Sigmoid colon (tissue), 7 donors: Measurements from ENCODE around the gene KRT20. TPM values are rescaled to one million over a fixed set of nuclear protein-coding genes. Genes with fewer than 3 reads are reported as not detected.
"Not testable (repeated sequence)": the region's sequence is repeated elsewhere in the genome, so short reads cannot be mapped to it uniquely, and the experiment has no call there.

ENCODE experiments used
- DNase-seq: peaks from one replicate; pipeline ENCODE4 v3.0.0-alpha.2; 2019
- H3K27ac ChIP-seq, 4 donors: fragments of 200-600 bp; sonication (generic); one replicate each; pipeline ENCODE4 v1.5.1; 2016 to 2019; ENCODE audit warnings: mild to moderate bottlenecking in 1 of 4
- H3K27me3 ChIP-seq, 3 donors: fragments of 200-600 bp; sonication (generic); one replicate each; pipeline ENCODE4 v1.5.1; 2019; ENCODE audit warnings: mild to moderate bottlenecking in 1 of 3
- H3K36me3 ChIP-seq, 4 donors: fragments of 200-600 bp; sonication (generic); one replicate each; pipeline ENCODE4 v1.5.1; 2016 to 2019
- H3K4me1 ChIP-seq, 4 donors: fragments of 200-600 bp; sonication (generic); one replicate each; pipeline ENCODE4 v1.5.1; 2017 to 2019
- H3K4me3 ChIP-seq, 4 donors: fragments of 200-600 bp; sonication (generic); one replicate each; pipeline ENCODE4 v1.5.1; 2017 to 2019; ENCODE audit warnings: mild to moderate bottlenecking in 2 of 4, moderate library complexity in 1 of 4
- H3K9me3 ChIP-seq, 4 donors: fragments of 200-600 bp in 3 of 4; sonication (generic) in 3 of 4; one replicate each; pipeline versions ENCODE4 v1.5.1 to v1.6.1; 2013 to 2019
- EP300 ChIP-seq, 4 donors: sonication (generic); formaldehyde crosslinking; IDR thresholded peaks; one replicate each; pipeline ENCODE4 v1.6.1; 2017; ENCODE audit warnings: antibody characterized with exemption in 4 of 4
- POLR2A ChIP-seq, 2 donors: fragments of 450-650 bp; IDR thresholded peaks; one replicate each; pipeline ENCODE4 v1.6.1; 2016; ENCODE audit warnings: antibody characterized with exemption in 2 of 2, mild to moderate bottlenecking in 2 of 2, moderate library complexity in 2 of 2
- POLR2AphosphoS5 ChIP-seq, 4 donors: sonication (generic); formaldehyde crosslinking; IDR thresholded peaks; one replicate each; pipeline ENCODE4 v1.6.1; 2017; ENCODE audit warnings: antibody characterized with exemption in 4 of 4
- WGBS, 2 donors: extraction: QIAGEN DNeasy Blood & Tissue Kit; methylation state at CpG; one replicate each; pipeline ENCODE4 v1.1.7; 2013; 5-methylcytosine and 5-hydroxymethylcytosine counted together
- intact Hi-C: fragments of 100-400 bp; cut with DNase I; formaldehyde crosslinking; loops from one replicate; pipeline ENCODE4 v1.15.1; 2023
- polyA plus RNA-seq, 3 donors: library from polyadenylated mRNA; stranded (reverse); fragments of 200-250 nt; gene quantifications; one replicate each; pipeline ENCODE4 v1.2.3, GENCODE V29; 2013
- total RNA-seq, 4 donors: library from RNA; depleted of rRNA; stranded (reverse); fragments of >200 nt; gene quantifications; one replicate each; pipeline ENCODE4 v1.1.0, GENCODE V29; 2016
- TF ChIP-seq, protein P1 (sequence below), 4 experiments: fragments of 450-650 bp in 3 of 4; fragments of 200-600 bp in 1 of 4; IDR thresholded peaks; one replicate each; pipeline ENCODE4 v1.5.1; 2016 to 2019; ENCODE audit warnings: antibody characterized with exemption in 4 of 4, mild to moderate bottlenecking in 3 of 4, moderate library complexity in 2 of 4
- donor health status: healthy with polysubstance abuse.
- donor health status: Bipolar disorder and iron deficiency.
- donor health status: healthy.

Gene KRT20
- total and polyA plus RNA-seq, 7 donors, result 1.4 to 2,181 (median 1,034) TPM; not detected in 2

DNA sequence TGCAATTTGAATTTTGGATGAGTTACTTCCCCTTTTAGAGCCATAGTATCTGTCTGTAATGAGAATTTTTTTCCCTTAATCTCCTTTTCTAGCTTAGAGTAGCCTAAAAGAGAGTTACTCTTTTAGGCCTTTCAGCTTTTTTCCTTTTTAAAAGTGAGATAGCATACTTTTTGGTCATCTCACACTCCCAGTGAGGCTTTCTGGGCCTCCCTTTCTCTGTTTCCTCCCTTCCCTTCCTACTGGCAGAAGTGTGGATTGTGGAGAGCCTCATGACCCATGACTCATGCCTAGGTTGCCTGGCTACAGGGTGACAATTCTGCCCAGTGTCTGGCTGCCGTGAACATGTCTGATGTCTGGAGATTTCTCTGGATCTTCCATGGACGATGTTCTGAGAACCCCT, 37.2 kb upstream of the KRT20 start:
- TF ChIP-seq, protein P1, sequence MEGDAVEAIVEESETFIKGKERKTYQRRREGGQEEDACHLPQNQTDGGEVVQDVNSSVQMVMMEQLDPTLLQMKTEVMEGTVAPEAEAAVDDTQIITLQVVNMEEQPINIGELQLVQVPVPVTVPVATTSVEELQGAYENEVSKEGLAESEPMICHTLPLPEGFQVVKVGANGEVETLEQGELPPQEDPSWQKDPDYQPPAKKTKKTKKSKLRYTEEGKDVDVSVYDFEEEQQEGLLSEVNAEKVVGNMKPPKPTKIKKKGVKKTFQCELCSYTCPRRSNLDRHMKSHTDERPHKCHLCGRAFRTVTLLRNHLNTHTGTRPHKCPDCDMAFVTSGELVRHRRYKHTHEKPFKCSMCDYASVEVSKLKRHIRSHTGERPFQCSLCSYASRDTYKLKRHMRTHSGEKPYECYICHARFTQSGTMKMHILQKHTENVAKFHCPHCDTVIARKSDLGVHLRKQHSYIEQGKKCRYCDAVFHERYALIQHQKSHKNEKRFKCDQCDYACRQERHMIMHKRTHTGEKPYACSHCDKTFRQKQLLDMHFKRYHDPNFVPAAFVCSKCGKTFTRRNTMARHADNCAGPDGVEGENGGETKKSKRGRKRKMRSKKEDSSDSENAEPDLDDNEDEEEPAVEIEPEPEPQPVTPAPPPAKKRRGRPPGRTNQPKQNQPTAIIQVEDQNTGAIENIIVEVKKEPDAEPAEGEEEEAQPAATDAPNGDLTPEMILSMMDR (IDR thresholded peaks at IDR 0.05), result no peak
- no peak for TF ChIP-seq POLR2A (IDR thresholded peaks at IDR 0.05)
- TF ChIP-seq POLR2AphosphoS5 (IDR thresholded peaks at IDR 0.05), result no peak
- TF ChIP-seq EP300 (IDR thresholded peaks at IDR 0.05), result no peak
- peak; percentile 71 for DNase-seq
- Histone ChIP-seq H3K4me3 (no peak overlapping the region), H3K27me3 (peaks cover 0 to 4% (median 0%) of the 10 kb centered on the region in 3 donors), H3K9me3 (no peaks in the 10 kb centered on the region), H3K4me1 (peaks cover 0 to 10% (median 5%) of the 10 kb centered on the region in 4 donors), H3K27ac (peak overlapping the region in 3 of 4 donors; percentile 19 to 51 (median 48)), H3K36me3 (no peaks in the 10 kb centered on the region)
- intact Hi-C loops, result no loop called here
- WGBS, 2 donors, result 77 to 84% methylated on average over 2 of the region's 2 CpGs

DNA sequence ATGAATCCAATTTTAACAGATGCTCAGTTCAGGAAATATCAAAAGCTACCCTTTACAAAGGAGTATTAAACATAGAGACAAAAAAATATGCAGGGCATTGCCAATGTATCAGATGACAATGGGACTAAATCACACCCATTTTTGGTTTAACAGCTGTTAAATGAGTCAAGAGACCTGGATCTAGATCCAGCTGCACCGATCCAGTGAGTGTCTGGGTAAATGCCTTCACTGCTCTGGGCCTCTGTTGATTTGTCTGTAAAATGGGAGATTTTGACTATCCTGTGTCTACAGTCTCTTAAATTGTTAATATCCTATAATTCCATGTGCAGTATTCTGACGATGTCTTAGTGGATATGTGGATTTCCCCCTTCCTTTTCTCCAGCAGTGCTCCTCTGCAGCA, 36.0 kb upstream of the KRT20 start:
- H3K27ac ChIP-seq, result no peak overlapping the region
- intact Hi-C loops, result no loop called here
- H3K36me3 ChIP-seq, result no peaks in the 10 kb centered on the region
- no peak overlapping the region for H3K4me3 ChIP-seq
- H3K9me3 ChIP-seq, result no peaks in the 10 kb centered on the region
- no peaks in the 10 kb centered on the region for H3K27me3 ChIP-seq
- no peak for DNase-seq
- H3K4me1 ChIP-seq, result peaks cover 0 to 10% (median 5%) of the 10 kb centered on the region in 4 donors
- WGBS, 2 donors, result 89 to 90% methylated on average over 2 of the region's 2 CpGs
- TF ChIP-seq POLR2A (IDR thresholded peaks at IDR 0.05), result no peak
- TF ChIP-seq EP300 (IDR thresholded peaks at IDR 0.05), result no peak
- TF ChIP-seq, protein P1 (IDR thresholded peaks at IDR 0.05), result no peak
- no peak for TF ChIP-seq POLR2AphosphoS5 (IDR thresholded peaks at IDR 0.05)

DNA sequence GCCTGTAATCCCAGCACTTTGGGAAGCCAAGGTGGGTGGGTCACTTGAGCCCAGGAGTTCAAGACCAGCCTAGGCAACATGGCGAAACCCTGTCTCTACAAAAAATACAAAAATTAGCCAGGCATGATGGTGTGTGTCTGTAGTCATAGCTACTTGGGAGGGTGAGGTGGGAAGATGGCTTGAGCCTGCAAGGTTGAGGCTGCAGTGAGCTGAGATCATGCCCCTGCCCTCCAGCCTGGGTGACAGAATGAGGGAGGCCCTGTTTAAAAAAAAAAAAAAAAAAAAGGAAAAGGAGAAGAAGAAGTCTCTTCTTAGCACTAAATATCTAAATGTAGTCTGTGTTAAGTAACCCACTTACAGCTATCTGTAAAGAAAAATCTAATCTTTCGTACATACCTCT, 32.1 kb upstream of the KRT20 start:
- H3K36me3 ChIP-seq, H3K4me3 ChIP-seq, intact Hi-C loops, H3K4me1 ChIP-seq, H3K27ac ChIP-seq, DNase-seq, H3K9me3 ChIP-seq, H3K27me3 ChIP-seq: not testable (repeated sequence)
- WGBS, 2 donors, result 96% methylated on average over 2 of the region's 2 CpGs

DNA sequence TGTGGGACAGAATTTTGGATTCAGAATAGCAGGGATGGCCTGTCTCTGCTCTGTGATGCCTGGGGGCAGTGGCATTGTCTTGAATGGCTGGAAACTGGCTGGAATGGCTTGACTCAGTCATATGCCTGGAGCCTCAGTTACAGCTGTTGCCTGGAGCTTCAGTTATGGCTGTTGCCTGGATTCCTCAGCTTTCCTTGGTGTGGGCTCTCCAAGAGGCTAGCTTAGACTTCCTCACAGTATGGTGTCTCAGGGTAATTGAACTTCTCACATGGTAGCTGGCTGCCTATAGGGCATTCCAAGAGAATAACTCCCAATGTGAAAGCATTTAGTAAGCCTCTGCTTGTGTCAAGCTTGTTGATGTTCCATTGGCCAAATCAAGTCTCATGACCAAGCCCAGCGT, 31.3 kb upstream of the KRT20 start:
- Histone ChIP-seq H3K9me3 (no peaks in the 10 kb centered on the region), H3K27ac (no peak overlapping the region), H3K27me3 (no peaks in the 10 kb centered on the region), H3K4me3 (no peak overlapping the region), H3K4me1 (no peaks in the 10 kb centered on the region), H3K36me3 (no peaks in the 10 kb centered on the region)
- 41 to 52% methylated on average over 1 of the region's 1 CpG for WGBS, 2 donors
- TF ChIP-seq EP300 (IDR thresholded peaks at IDR 0.05) (no peak), POLR2AphosphoS5 (IDR thresholded peaks at IDR 0.05) (no peak), POLR2A (IDR thresholded peaks at IDR 0.05) (no peak)
- TF ChIP-seq, protein P1 (IDR thresholded peaks at IDR 0.05), result no peak
- intact Hi-C loops, result no loop called here
- no peak for DNase-seq

DNA sequence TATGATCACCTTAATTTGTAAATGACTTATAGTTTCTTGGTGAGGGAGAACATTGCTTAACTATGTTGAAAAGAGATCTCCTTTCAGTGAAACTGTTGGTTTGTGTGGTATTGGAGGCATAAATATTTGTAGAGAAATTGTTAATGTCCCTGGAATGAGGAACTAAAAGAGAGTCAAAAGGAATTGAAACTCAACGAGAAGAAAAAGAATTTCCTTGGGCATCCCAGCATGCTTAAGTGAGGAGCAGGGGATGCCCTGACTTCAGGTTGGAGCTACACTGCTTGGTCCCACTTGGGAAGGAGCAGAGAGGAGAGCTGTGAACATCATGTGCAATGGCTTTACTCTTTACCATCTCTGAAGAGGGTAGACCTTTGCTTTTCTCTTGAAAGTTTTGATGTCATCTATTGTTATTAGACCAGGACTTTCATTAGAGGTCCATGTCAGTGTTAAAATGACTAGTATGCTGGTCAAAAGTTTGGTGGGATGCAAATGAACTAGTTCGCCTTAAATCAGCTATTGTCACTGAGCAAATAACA, 30.7 kb upstream of the KRT20 start:
- no peaks in the 10 kb centered on the region for H3K9me3 ChIP-seq
- no peaks in the 10 kb centered on the region for H3K27me3 ChIP-seq
- intact Hi-C loops, result no loop called here
- 55 to 66% methylated on average over 2 of the region's 2 CpGs for WGBS, 2 donors
- no peaks in the 10 kb centered on the region for H3K36me3 ChIP-seq
- TF ChIP-seq, protein P1 (IDR thresholded peaks at IDR 0.05), result no peak
- no peak for TF ChIP-seq EP300 (IDR thresholded peaks at IDR 0.05)
- no peak for TF ChIP-seq POLR2AphosphoS5 (IDR thresholded peaks at IDR 0.05)
- TF ChIP-seq POLR2A (IDR thresholded peaks at IDR 0.05), result no peak
- H3K4me1 ChIP-seq, result peaks cover 0 to 1% (median 1%) of the 10 kb centered on the region in 4 donors
- no peak overlapping the region for H3K4me3 ChIP-seq
- H3K27ac ChIP-seq, result peak overlapping the region in 1 of 4 donors; percentile 3
- DNase-seq, result no peak
